HepG2 (cell line): ENCODE results near the gene SFT2D1. TPM values are rescaled to one million over a fixed set of nuclear protein-coding genes. Genes with fewer than 3 reads are reported as not detected.

Source experiments
- AHR ChIP-seq: IDR thresholded peaks from 2 replicates; pipeline ENCODE4 v1.6.1; 2018; ENCODE audit warnings: missing genetic modification reagents, missing compliant biosample characterization
- AKAP8 ChIP-seq: sonication (generic); formaldehyde crosslinking; IDR thresholded peaks from 2 replicates; pipeline ENCODE4 v1.5.1; 2020; ENCODE audit warnings: mild to moderate bottlenecking, missing genetic modification reagents
- ARNT ChIP-seq: fragments of 450-650 bp; IDR thresholded peaks from 2 replicates; pipeline ENCODE4 v1.6.1; 2017
- CREM ChIP-seq, 2 experiments: sonication (generic) in 1 of 2; formaldehyde crosslinking in 1 of 2; IDR thresholded peaks; 2 replicates each; pipeline versions ENCODE4 v1.4.0 to v1.6.1; 2016 to 2020; ENCODE audit warnings: antibody characterized with exemption in 1 of 2, mild to moderate bottlenecking in 1 of 2, missing genetic modification reagents in 1 of 2
- IKZF4 ChIP-seq: sonication (generic); formaldehyde crosslinking; IDR thresholded peaks from 2 replicates; pipeline ENCODE4 v1.5.1; 2020; ENCODE audit warnings: borderline replicate concordance, mild to moderate bottlenecking, low read depth, missing genetic modification reagents; ENCODE audit errors: not compliant biosample characterization
- KLF9 ChIP-seq: IDR thresholded peaks from 2 replicates; pipeline ENCODE4 v1.6.1; 2016; ENCODE audit warnings: low read depth
- MIER2 ChIP-seq: IDR thresholded peaks from 2 replicates; pipeline ENCODE4 v1.6.1; 2016; ENCODE audit warnings: missing biosample characterization, missing genetic modification reagents
- MZF1 ChIP-seq: sonication (generic); formaldehyde crosslinking; IDR thresholded peaks from 2 replicates; pipeline ENCODE4 v1.8.1; 2023; ENCODE audit warnings: mild to moderate bottlenecking, missing genetic modification reagents, borderline replicate concordance
- NCOA1 ChIP-seq: sonication (generic); formaldehyde crosslinking; IDR thresholded peaks from 2 replicates; pipeline ENCODE4 v1.9.0; 2021; ENCODE audit warnings: missing genetic modification reagents
- NPAS2 ChIP-seq: sonication (generic); formaldehyde crosslinking; IDR thresholded peaks from 2 replicates; pipeline ENCODE4 v1.8.0; 2022; ENCODE audit warnings: mild to moderate bottlenecking, missing genetic modification reagents, borderline replicate concordance
- REXO4 ChIP-seq: sonication (generic); formaldehyde crosslinking; IDR thresholded peaks from 2 replicates; pipeline ENCODE4 v1.8.0; 2022; ENCODE audit warnings: missing genetic modification reagents, mild to moderate bottlenecking, borderline replicate concordance
- SAP130 ChIP-seq: IDR thresholded peaks from 2 replicates; pipeline ENCODE4 v1.6.1; 2016; ENCODE audit warnings: low read depth
- SP4 ChIP-seq: sonication (generic); formaldehyde crosslinking; IDR thresholded peaks from 2 replicates; pipeline ENCODE4 v1.8.1; 2023; ENCODE audit warnings: mild to moderate bottlenecking, missing genetic modification reagents
- SRY ChIP-seq: sonication (generic); formaldehyde crosslinking; IDR thresholded peaks from 2 replicates; pipeline ENCODE4 v1.8.0; 2022; ENCODE audit warnings: mild to moderate bottlenecking, missing genetic modification reagents
- TBL1XR1 ChIP-seq: fragments of 150-350 bp; IDR thresholded peaks from 2 replicates; pipeline ENCODE4 v1.6.1; 2014; ENCODE audit warnings: borderline replicate concordance, low read length; ENCODE audit not compliant: partially characterized antibody
- U2AF1 ChIP-seq: fragments of 200-400 bp; formaldehyde crosslinking; optimal IDR thresholded peaks from 2 replicates; pipeline ENCODE3; 2017; ENCODE audit warnings: mild to moderate bottlenecking, low read depth, low read length
- XBP1 ChIP-seq: sonication (generic); formaldehyde crosslinking; IDR thresholded peaks from 2 replicates; pipeline ENCODE4 v1.5.0; 2020; ENCODE audit warnings: missing genetic modification reagents
- ZFP37 ChIP-seq: sonication (generic); formaldehyde crosslinking; IDR thresholded peaks from 2 replicates; pipeline ENCODE4 v1.4.0; 2020; ENCODE audit warnings: missing genetic modification reagents, borderline replicate concordance
- ZNF253 ChIP-seq: sonication (generic); formaldehyde crosslinking; IDR thresholded peaks from 2 replicates; pipeline ENCODE4 v1.8.0; 2022; ENCODE audit warnings: mild to moderate bottlenecking, missing genetic modification reagents, borderline replicate concordance
- ZNF260 ChIP-seq: sonication (generic); formaldehyde crosslinking; IDR thresholded peaks from 2 replicates; pipeline ENCODE4 v1.4.0; 2020; ENCODE audit warnings: missing genetic modification reagents, low read depth, mild to moderate bottlenecking, borderline replicate concordance
- ZNF263 ChIP-seq: sonication (generic); formaldehyde crosslinking; IDR thresholded peaks from 2 replicates; pipeline ENCODE4 v1.4.0; 2020; ENCODE audit warnings: missing genetic modification reagents
- ZNF335 ChIP-seq: sonication (generic); formaldehyde crosslinking; IDR thresholded peaks from 2 replicates; pipeline ENCODE4 v1.4.0; 2020; ENCODE audit warnings: missing genetic modification reagents
- ZNF343 ChIP-seq: sonication (generic); formaldehyde crosslinking; IDR thresholded peaks from 2 replicates; pipeline ENCODE4 v1.4.0; 2020; ENCODE audit warnings: mild to moderate bottlenecking, missing genetic modification reagents
- ZNF432 ChIP-seq: sonication (generic); formaldehyde crosslinking; IDR thresholded peaks from 2 replicates; pipeline ENCODE4 v1.5.0; 2020; ENCODE audit warnings: missing genetic modification reagents, mild to moderate bottlenecking, borderline replicate concordance
- ZNF773 ChIP-seq: sonication (generic); formaldehyde crosslinking; IDR thresholded peaks from 2 replicates; pipeline ENCODE4 v1.4.0; 2020; ENCODE audit warnings: missing genetic modification reagents, borderline replicate concordance
- ZNF841 ChIP-seq: sonication (generic); formaldehyde crosslinking; IDR thresholded peaks from 2 replicates; pipeline ENCODE4 v1.8.1; 2023; ENCODE audit warnings: missing genetic modification reagents, borderline replicate concordance
- ZSCAN30 ChIP-seq: sonication (generic); formaldehyde crosslinking; IDR thresholded peaks from 2 replicates; pipeline ENCODE4 v1.5.0; 2020; ENCODE audit warnings: mild to moderate bottlenecking, missing genetic modification reagents
- polyA plus RNA-seq, 8 experiments: library from polyadenylated mRNA; depleted of rRNA in 3 of 8; stranded (reverse) in 7 of 8; unstranded in 1 of 8; fragments of >200 nt; fragmentation: Illumina TruSeq in 4 of 8; extraction: Trizol in 4 of 8; gene quantifications; 2 replicates each; pipeline versions ENCODE4 v1.2.1 to v1.2.3, GENCODE V29; 2011 to 2016; ENCODE audit warnings: low read depth in 4 of 8, missing spikeins in 1 of 8, mixed read lengths in 1 of 8; ENCODE audit not compliant: insufficient read depth in 1 of 8
- total RNA-seq, 5 experiments: library from RNA; depleted of rRNA; stranded (reverse); fragments of >200 nt; fragmentation: Illumina TruSeq; extraction: Trizol; gene quantifications; 2 replicates each; pipeline ENCODE4 v1.2.3, GENCODE V29; 2016; ENCODE audit warnings: low read depth in 1 of 5
- TF ChIP-seq, protein P1 (sequence below): IDR thresholded peaks from 2 replicates; pipeline ENCODE4 v1.6.1; 2012; ENCODE audit warnings: inconsistent platforms
- TF ChIP-seq, protein P2 (sequence below): sonication (generic); formaldehyde crosslinking; IDR thresholded peaks from 2 replicates; pipeline ENCODE4 v1.4.0; 2020; ENCODE audit warnings: low read depth, mild to moderate bottlenecking, missing genetic modification reagents
- TF ChIP-seq, protein P3 (sequence below): fragments of 450-650 bp; IDR thresholded peaks from 2 replicates; pipeline ENCODE4 v1.6.1; 2017

The SFT2D1 gene
- total and polyA plus RNA-seq, 2 of the 13 experiments (the other 11 are each of a cell fraction or from before 2014, with no cell fraction given) = 115 to 147 TPM

DNA sequence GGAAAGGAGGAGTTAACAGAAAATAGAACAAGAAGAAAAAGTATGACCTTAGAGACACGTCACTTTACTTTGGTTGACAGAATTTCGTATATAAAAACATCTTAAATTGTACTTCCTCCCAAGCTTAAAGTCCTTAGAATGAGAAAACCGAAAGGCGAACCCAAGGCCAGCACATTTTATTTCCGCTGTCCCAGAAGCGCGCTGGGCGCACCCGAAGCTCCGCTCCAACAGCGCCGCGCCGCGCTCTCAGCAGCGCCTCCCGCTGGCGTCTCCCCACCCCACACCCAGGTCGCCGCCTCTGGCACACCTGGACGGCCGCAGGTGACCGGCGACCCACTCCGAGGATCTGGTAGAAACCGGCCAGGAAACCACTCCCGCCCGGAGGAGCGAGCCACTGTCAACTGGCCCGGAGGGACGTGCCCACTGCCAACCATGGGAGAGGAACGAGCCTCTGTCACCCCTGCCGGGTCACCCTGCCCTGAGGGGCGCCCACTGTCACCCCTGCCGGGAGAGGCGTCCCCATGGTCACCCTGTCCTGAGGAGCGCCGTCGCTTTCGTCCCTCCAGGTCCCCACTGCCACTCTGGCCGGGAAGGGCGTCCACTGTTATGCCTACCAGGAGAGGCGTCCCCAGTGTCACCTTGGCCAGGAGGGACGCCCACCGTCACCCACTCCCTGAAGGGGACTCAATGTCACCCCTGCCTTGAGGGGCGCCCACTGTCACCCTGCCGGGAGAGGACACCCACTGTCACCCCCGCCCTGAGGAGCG, 39.6 kb upstream of the SFT2D1 start (continued):
- no peak for TF ChIP-seq ZNF253 (CRISPR knock-in tag)
- no peak for TF ChIP-seq ZNF773 (CRISPR knock-in tag)
- TF ChIP-seq NPAS2 (CRISPR knock-in tag) = no peak
- TF ChIP-seq XBP1 = 0 out of 2 replicates have a peak, but pooled peaks have one; percentile 26
- no peak for TF ChIP-seq MZF1 (CRISPR knock-in tag)
- TF ChIP-seq ZNF263 (CRISPR knock-in tag) = no peak
- TF ChIP-seq ZNF343 (CRISPR knock-in tag) = peak; percentile 80; the same call in 1 of the 2 replicates
- no peak for TF ChIP-seq U2AF1
- TF ChIP-seq ZFP37 (CRISPR knock-in tag) = peak; percentile 22; the same call in 1 of the 2 replicates
- TF ChIP-seq, protein P1, sequence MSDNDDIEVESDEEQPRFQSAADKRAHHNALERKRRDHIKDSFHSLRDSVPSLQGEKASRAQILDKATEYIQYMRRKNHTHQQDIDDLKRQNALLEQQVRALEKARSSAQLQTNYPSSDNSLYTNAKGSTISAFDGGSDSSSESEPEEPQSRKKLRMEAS = peak; percentile 77
- no peak for TF ChIP-seq KLF9
- TF ChIP-seq, protein P2, sequence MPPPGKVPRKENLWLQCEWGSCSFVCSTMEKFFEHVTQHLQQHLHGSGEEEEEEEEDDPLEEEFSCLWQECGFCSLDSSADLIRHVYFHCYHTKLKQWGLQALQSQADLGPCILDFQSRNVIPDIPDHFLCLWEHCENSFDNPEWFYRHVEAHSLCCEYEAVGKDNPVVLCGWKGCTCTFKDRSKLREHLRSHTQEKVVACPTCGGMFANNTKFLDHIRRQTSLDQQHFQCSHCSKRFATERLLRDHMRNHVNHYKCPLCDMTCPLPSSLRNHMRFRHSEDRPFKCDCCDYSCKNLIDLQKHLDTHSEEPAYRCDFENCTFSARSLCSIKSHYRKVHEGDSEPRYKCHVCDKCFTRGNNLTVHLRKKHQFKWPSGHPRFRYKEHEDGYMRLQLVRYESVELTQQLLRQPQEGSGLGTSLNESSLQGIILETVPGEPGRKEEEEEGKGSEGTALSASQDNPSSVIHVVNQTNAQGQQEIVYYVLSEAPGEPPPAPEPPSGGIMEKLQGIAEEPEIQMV (CRISPR knock-in tag) = no peak
- TF ChIP-seq, protein P3, sequence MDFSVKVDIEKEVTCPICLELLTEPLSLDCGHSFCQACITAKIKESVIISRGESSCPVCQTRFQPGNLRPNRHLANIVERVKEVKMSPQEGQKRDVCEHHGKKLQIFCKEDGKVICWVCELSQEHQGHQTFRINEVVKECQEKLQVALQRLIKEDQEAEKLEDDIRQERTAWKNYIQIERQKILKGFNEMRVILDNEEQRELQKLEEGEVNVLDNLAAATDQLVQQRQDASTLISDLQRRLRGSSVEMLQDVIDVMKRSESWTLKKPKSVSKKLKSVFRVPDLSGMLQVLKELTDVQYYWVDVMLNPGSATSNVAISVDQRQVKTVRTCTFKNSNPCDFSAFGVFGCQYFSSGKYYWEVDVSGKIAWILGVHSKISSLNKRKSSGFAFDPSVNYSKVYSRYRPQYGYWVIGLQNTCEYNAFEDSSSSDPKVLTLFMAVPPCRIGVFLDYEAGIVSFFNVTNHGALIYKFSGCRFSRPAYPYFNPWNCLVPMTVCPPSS = no peak
- no peak for TF ChIP-seq TBL1XR1
- TF ChIP-seq AKAP8 (CRISPR knock-in tag) = peak; percentile 33; the same call in 1 of the 2 replicates
- TF ChIP-seq CREM (IDR thresholded peaks at IDR 0.05) = no peak
- no peak for TF ChIP-seq CREM (CRISPR knock-in tag; IDR thresholded peaks at IDR 0.05)
- TF ChIP-seq ZNF841 (CRISPR knock-in tag) = no peak
- TF ChIP-seq AHR = no peak
- no peak for TF ChIP-seq IKZF4
- TF ChIP-seq MIER2 = peak; percentile 69
- TF ChIP-seq SP4 (CRISPR knock-in tag) = 0 out of 2 replicates have a peak, but pooled peaks have one; percentile 29
- no peak for TF ChIP-seq ZSCAN30
- TF ChIP-seq REXO4 = no peak
- TF ChIP-seq ARNT = no peak
- no peak; the same call in 1 of the 2 replicates for TF ChIP-seq SRY (CRISPR knock-in tag)
- peak; percentile 96 for TF ChIP-seq SAP130 (CRISPR knock-in tag)
- no peak for TF ChIP-seq ZNF260 (CRISPR knock-in tag)
- no peak for TF ChIP-seq ZNF432 (CRISPR knock-in tag)
- TF ChIP-seq ZNF335 = no peak
- TF ChIP-seq NCOA1 (CRISPR knock-in tag) = no peak
